ENCODE data around the gene RYR2.

GRCh38 chr1:237788069-237788468 lies 746.1 kb downstream of the RYR2 start:
- TF ChIP-seq CTCF (IDR thresholded peaks at IDR 0.05) (no peak), POLR2A (IDR thresholded peaks at IDR 0.05) (no peak)

Data from esophagus squamous epithelium (tissue), 4 donors.